Left lung (tissue), 10 donors: Measurements from ENCODE around the gene SMIM38. TPM values are rescaled to one million over a fixed set of nuclear protein-coding genes. Genes with fewer than 3 reads are reported as not detected.

ENCODE experiments used
- ATAC-seq: fragments of 200-7000 bp; cut with Tn5 transposase; one replicate; pipeline ENCODE4 v1.9.1; 2020; ENCODE audit warnings: moderate library complexity
- DNase-seq, 4 donors: peaks; one replicate each; pipeline ENCODE4 v3.0.0-alpha.2; 2013 to 2020
- H3K27ac ChIP-seq, 2 donors: fragments of 200-600 bp; sonication (generic) in 1 of 2; one replicate each; pipeline versions ENCODE4 v1.5.0 to v1.8.0; 2020 to 2021
- H3K27me3 ChIP-seq, 2 donors: fragments of 200-600 bp; sonication (generic) in 1 of 2; one replicate each; pipeline versions ENCODE4 v1.5.0 to v1.8.0; 2020 to 2021
- H3K36me3 ChIP-seq, 2 donors: fragments of 200-600 bp; sonication (generic) in 1 of 2; one replicate each; pipeline versions ENCODE4 v1.5.0 to v1.8.0; 2020 to 2021
- H3K4me1 ChIP-seq, 2 donors: fragments of 200-600 bp; one replicate each; pipeline ENCODE4 v1.8.0; 2021
- H3K4me3 ChIP-seq, 2 donors: fragments of 200-600 bp; sonication (generic) in 1 of 2; one replicate each; pipeline versions ENCODE4 v1.5.0 to v1.8.0; 2020 to 2021; ENCODE audit warnings: mild to moderate bottlenecking in 1 of 2
- H3K9me3 ChIP-seq, 2 donors: fragments of 200-600 bp; sonication (generic) in 1 of 2; one replicate each; pipeline versions ENCODE4 v1.5.0 to v1.8.0; 2020 to 2021
- CTCF ChIP-seq, 2 donors: fragments of 200-600 bp; sonication (generic) in 1 of 2; IDR thresholded peaks; one replicate each; pipeline versions ENCODE4 v1.5.0 to v1.8.0; 2021; ENCODE audit warnings: antibody characterized with exemption in 2 of 2
- intact Hi-C, 2 donors: fragments of 100-400 bp; cut with DNase I; formaldehyde crosslinking; loops; one replicate each; pipeline versions ENCODE4 v1.11.2 to v1.14.2; 2022
- polyA plus RNA-seq, 6 donors: library from polyadenylated mRNA; unstranded; fragments of 120-200 nt; gene quantifications; one replicate each; pipeline ENCODE4 v1.2.1, GENCODE V29; 2013; ENCODE audit not compliant: insufficient read length in 6 of 6
- total RNA-seq, 2 donors: library from RNA; stranded (reverse); fragmentation: NEBNext Ultra II Directional; extraction: Animal tissue kit (Norgen Biotek cat#: 25700); gene quantifications; one replicate each; pipeline ENCODE4 v1.2.1, GENCODE V29; 2021
- donor health status: DM: no; HTN: yes; CAD: no.
- donor health status: DM: no; HTN: no; CAD: no.

SMIM38 gene
- total and polyA plus RNA-seq, 8 donors, result 0.09 to 1.3 (median 0.68) TPM

- H3K4me1 ChIP-seq, result peaks cover 12 to 20% of the 10 kb centered on the region in 2 donors
- intact Hi-C loops, result no loop called here
- ATAC-seq (no peak), DNase-seq (no peak)
- no peak for TF ChIP-seq CTCF (IDR thresholded peaks at IDR 0.05)
- no peak overlapping the region for H3K4me3 ChIP-seq
- H3K9me3 ChIP-seq, result no peaks in the 10 kb centered on the region
- H3K27ac ChIP-seq, result peak overlapping the region; percentile 77 to 78
- H3K27me3 ChIP-seq, result no peaks in the 10 kb centered on the region
- H3K36me3 ChIP-seq, result no peaks in the 10 kb centered on the region
Observed at GRCh38 chr11:69122326-69122629, 33.5 kb upstream of the SMIM38 start.

GRCh38 chr11:69122630-69123431 is 32.9 kb upstream of the SMIM38 start:
- Histone ChIP-seq H3K4me3 (no peak overlapping the region), H3K36me3 (no peaks in the 10 kb centered on the region), H3K4me1 (peaks cover 12 to 20% of the 10 kb centered on the region in 2 donors), H3K27ac (peak overlapping the region; percentile 77 to 78), H3K27me3 (no peaks in the 10 kb centered on the region), H3K9me3 (no peaks in the 10 kb centered on the region)
- TF ChIP-seq CTCF (IDR thresholded peaks at IDR 0.05), result no peak
- DNase-seq, result peak in 3 of 4 donors; percentile 74 to 93 (median 91)
- intact Hi-C loops, result no loop called here
- ATAC-seq, result peak; percentile 95

GRCh38 chr11:69123593-69124545 is 31.9 kb upstream of the SMIM38 start:
- H3K4me3 ChIP-seq, result no peak overlapping the region
- intact Hi-C loops, result no loop called here
- H3K4me1 ChIP-seq, result peaks cover 12 to 20% of the 10 kb centered on the region in 2 donors
- ATAC-seq (peak; percentile 15), DNase-seq (no peak)
- no peaks in the 10 kb centered on the region for H3K27me3 ChIP-seq
- no peaks in the 10 kb centered on the region for H3K9me3 ChIP-seq
- H3K27ac ChIP-seq, result peak overlapping the region; percentile 77 to 78
- no peaks in the 10 kb centered on the region for H3K36me3 ChIP-seq
- no peak for TF ChIP-seq CTCF (IDR thresholded peaks at IDR 0.05)

- TF ChIP-seq CTCF (IDR thresholded peaks at IDR 0.05), result no peak
- ATAC-seq (no peak), DNase-seq (peak in 2 of 4 donors; percentile 27 to 41)
- Histone ChIP-seq H3K4me3 (no peak overlapping the region), H3K4me1 (peaks cover 12 to 20% of the 10 kb centered on the region in 2 donors), H3K27ac (no peak overlapping the region), H3K36me3 (no peaks in the 10 kb centered on the region), H3K9me3 (no peaks in the 10 kb centered on the region), H3K27me3 (no peaks in the 10 kb centered on the region)
- intact Hi-C loops, result no loop called here
Observed at GRCh38 chr11:69125861-69126260, 29.9 kb upstream of the SMIM38 start.

GRCh38 chr11:69126286-69126685 is 29.4 kb upstream of the SMIM38 start:
- Histone ChIP-seq H3K27ac (no peak overlapping the region), H3K9me3 (no peaks in the 10 kb centered on the region), H3K36me3 (no peaks in the 10 kb centered on the region), H3K4me3 (no peak overlapping the region), H3K27me3 (no peaks in the 10 kb centered on the region), H3K4me1 (peaks cover 12 to 20% of the 10 kb centered on the region in 2 donors)
- ATAC-seq (no peak), DNase-seq (peak in 2 of 4 donors; percentile 10 to 54)
- TF ChIP-seq CTCF (IDR thresholded peaks at IDR 0.05), result no peak
- intact Hi-C loops, result no loop called here
